Ovary (tissue), 9 donors: ENCODE results near the gene MMEL1. TPM values are rescaled to one million over a fixed set of nuclear protein-coding genes. Genes with fewer than 3 reads are reported as not detected.
A peak's percentile ranks its signal among the peaks of the same experiment; 100 is the strongest.

Experiments
- DNase-seq, 5 donors: peaks; one replicate each; pipeline ENCODE4 v3.0.0-alpha.2; 2019 to 2020
- H3K27ac ChIP-seq, 2 donors: fragments of 200-600 bp; one replicate each; pipeline versions ENCODE4 v1.5.1 to v1.8.0; 2019 to 2022
- H3K27me3 ChIP-seq: fragments of 200-600 bp; one replicate; pipeline ENCODE4 v1.8.0; 2022
- H3K36me3 ChIP-seq: fragments of 200-600 bp; sonication (generic); one replicate; pipeline ENCODE4 v1.5.1; 2019
- H3K4me1 ChIP-seq: one replicate; pipeline ENCODE4 v1.8.1; 2013; ENCODE audit warnings: mild to moderate bottlenecking, moderate library complexity; ENCODE audit not compliant: insufficient read depth
- H3K4me3 ChIP-seq: fragments of 200-600 bp; sonication (generic); one replicate; pipeline ENCODE4 v1.5.1; 2017
- H3K9me3 ChIP-seq, 2 donors: fragments of 200-600 bp in 1 of 2; sonication (generic) in 1 of 2; one replicate each; pipeline versions ENCODE4 v1.5.1 to v1.8.1; 2013 to 2019; ENCODE audit warnings: mild to moderate bottlenecking in 1 of 2, moderate library complexity in 1 of 2
- EP300 ChIP-seq: sonication (generic); formaldehyde crosslinking; IDR thresholded peaks from one replicate; pipeline ENCODE4 v1.6.1; 2017; ENCODE audit warnings: antibody characterized with exemption
- POLR2A ChIP-seq: fragments of 450-650 bp; IDR thresholded peaks from one replicate; pipeline ENCODE4 v1.6.1; 2017; ENCODE audit warnings: antibody characterized with exemption, mild to moderate bottlenecking, moderate library complexity
- WGBS, 3 donors: extraction: QIAGEN DNeasy Blood & Tissue Kit in 1 of 3; methylation state at CpG; one replicate each; pipeline versions ENCODE4 v1.1.5 to v1.1.7; 2013 to 2017; 5-methylcytosine and 5-hydroxymethylcytosine counted together
- intact Hi-C, 4 donors: fragments of 100-400 bp; cut with DNase I; formaldehyde crosslinking; loops; one replicate each; pipeline versions ENCODE4 v1.11.0 to v1.15.1; 2022 to 2023
- polyA plus RNA-seq, 2 donors: library from polyadenylated mRNA; stranded (reverse); fragments of 200-250 nt in 1 of 2; fragments of 350-450 nt in 1 of 2; fragmentation: Illumina TruSeq in 1 of 2; extraction: RNeasy Lipid Tissue Mini Kit (QIAGEN cat#74804) in 1 of 2; gene quantifications; one replicate each; pipeline ENCODE4 v1.2.3, GENCODE V29; 2013 to 2014
- total RNA-seq, 7 donors: library from RNA; depleted of rRNA in 2 of 7; stranded (reverse); fragments of >200 nt in 2 of 7; fragmentation: NEBNext Ultra II Directional in 3 of 7; extraction: Animal tissue kit (Norgen Biotek cat#: 25700) in 3 of 7; gene quantifications; one replicate each; pipeline versions ENCODE4 v1.1.0 to v1.2.4, GENCODE V29; 2016 to 2023
- TF ChIP-seq, protein P1 (sequence below), 3 donors: fragments of 450-650 bp in 2 of 3; fragments of 200-600 bp in 1 of 3; IDR thresholded peaks; one replicate each; pipeline versions ENCODE4 v1.5.1 to v1.8.0; 2016 to 2022; ENCODE audit warnings: antibody characterized with exemption in 3 of 3, mild to moderate bottlenecking in 1 of 3
- donor health status: DM: no; HTN: no; CAD: no; lungs with moderate emphysema.
- donor health status: DM: no; HTN: no; CAD: no.
- donor health status: Bipolar disorder and iron deficiency.
- donor health status: DM: yes; HTN: yes; CAD: no.
- donor health status: DM: no; HTN: no; CAD: no.
- donor health status: DM: yes; HTN: yes; CAD: no.

Gene MMEL1
- total and polyA plus RNA-seq, 9 donors, result 0.42 to 7.9 (median 1.1) TPM; not detected in 3

DNA sequence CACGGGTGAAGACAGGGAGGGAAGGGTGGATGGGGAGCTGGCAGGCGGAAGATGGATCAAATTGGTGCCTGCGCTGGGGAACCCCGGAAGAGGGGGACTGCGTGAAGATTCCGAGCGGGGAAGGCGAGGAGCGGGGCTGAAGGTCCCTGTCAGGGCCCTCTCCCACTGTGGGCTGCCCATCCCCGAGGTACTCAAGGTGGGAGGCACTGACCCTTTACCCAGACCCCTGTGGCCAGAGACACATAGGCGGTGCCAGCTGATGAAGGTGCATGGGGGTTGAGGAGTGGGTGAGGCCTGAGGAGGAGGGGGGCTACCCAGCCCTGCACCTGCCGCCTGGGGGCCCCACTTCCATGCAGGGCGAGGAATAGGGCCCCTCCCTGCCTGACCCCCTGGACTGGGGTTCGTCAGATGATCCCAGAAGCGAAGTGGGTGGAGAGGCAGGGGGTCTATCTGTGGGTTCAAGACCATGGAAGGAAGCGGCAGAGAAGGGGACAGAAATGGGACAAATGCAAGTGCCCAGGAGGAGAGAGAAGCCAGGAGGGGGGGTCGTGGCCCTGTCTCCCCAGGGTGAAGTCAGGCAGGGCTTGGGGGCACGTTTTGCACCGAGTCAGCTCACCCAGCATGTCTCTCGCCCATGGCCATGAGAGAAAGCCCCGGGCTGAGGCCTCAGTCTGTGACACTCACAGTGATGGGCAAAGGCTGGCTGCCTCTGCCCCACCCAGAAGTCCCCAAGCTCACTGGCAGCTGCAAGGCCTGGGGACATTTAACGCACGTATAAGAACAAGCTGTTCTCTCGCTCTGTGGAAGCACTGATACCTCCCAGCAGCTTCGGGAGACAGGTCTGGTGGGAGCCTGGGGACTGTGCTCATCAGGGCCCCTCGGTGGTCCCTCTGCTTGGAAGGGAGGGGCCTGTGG is 7.0 kb upstream of the MMEL1 start:
- TF ChIP-seq, protein P1, sequence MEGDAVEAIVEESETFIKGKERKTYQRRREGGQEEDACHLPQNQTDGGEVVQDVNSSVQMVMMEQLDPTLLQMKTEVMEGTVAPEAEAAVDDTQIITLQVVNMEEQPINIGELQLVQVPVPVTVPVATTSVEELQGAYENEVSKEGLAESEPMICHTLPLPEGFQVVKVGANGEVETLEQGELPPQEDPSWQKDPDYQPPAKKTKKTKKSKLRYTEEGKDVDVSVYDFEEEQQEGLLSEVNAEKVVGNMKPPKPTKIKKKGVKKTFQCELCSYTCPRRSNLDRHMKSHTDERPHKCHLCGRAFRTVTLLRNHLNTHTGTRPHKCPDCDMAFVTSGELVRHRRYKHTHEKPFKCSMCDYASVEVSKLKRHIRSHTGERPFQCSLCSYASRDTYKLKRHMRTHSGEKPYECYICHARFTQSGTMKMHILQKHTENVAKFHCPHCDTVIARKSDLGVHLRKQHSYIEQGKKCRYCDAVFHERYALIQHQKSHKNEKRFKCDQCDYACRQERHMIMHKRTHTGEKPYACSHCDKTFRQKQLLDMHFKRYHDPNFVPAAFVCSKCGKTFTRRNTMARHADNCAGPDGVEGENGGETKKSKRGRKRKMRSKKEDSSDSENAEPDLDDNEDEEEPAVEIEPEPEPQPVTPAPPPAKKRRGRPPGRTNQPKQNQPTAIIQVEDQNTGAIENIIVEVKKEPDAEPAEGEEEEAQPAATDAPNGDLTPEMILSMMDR (IDR thresholded peaks at IDR 0.05), result no peak
- TF ChIP-seq EP300 (no peak), POLR2A (no peak)
- Histone ChIP-seq H3K27ac (no peak overlapping the region), H3K4me1 (peaks cover 6% of the 10 kb centered on the region), H3K4me3 (no peak overlapping the region), H3K27me3 (no peaks in the 10 kb centered on the region), H3K36me3 (no peaks in the 10 kb centered on the region), H3K9me3 (peaks cover 0 to 6% of the 10 kb centered on the region in 2 donors)
- WGBS, 3 donors, result 56 to 70% (median 59%) methylated on average over 26 of the region's 26 CpGs
- DNase-seq, result peak in 1 of 5 donors; percentile 12
- intact Hi-C loops, result loop anchor here in 1 of 4 donors (10.0 kb wide), 1 partner anchor 225 kb away; the partner anchor contains the start of gene PEX10

GRCh38 chr1:2639203-2639602 is 6.4 kb upstream of the MMEL1 start:
- Histone ChIP-seq H3K27me3 (no peaks in the 10 kb centered on the region), H3K4me1 (peaks cover 7% of the 10 kb centered on the region), H3K4me3 (no peak overlapping the region), H3K36me3 (no peaks in the 10 kb centered on the region), H3K27ac (no peak overlapping the region), H3K9me3 (peaks cover 0 to 6% of the 10 kb centered on the region in 2 donors)
- whole genome bisulfite sequencing, 3 donors, result 23 to 51% (median 26%) methylated on average over 11 of the region's 11 CpGs
- intact Hi-C loops, result loop anchor here in 1 of 4 donors (10.0 kb wide), 1 partner anchor 224 kb away; the partner anchor contains the start of gene PEX10
- TF ChIP-seq POLR2A (no peak), EP300 (no peak)
- TF ChIP-seq, protein P1 (IDR thresholded peaks at IDR 0.05), result no peak
- peak in 1 of 5 donors; percentile 14 for DNase-seq

GRCh38 chr1:2638466-2639115 is 5.8 kb upstream of the MMEL1 start:
- Histone ChIP-seq H3K4me1 (peaks cover 13% of the 10 kb centered on the region), H3K4me3 (no peak overlapping the region), H3K9me3 (peaks cover 0 to 6% of the 10 kb centered on the region in 2 donors), H3K27me3 (no peaks in the 10 kb centered on the region), H3K27ac (no peak overlapping the region), H3K36me3 (no peaks in the 10 kb centered on the region)
- no peak for TF ChIP-seq EP300
- TF ChIP-seq, protein P1 (IDR thresholded peaks at IDR 0.05), result no peak
- no peak for TF ChIP-seq POLR2A
- WGBS, 3 donors, result 58 to 70% (median 68%) methylated on average over 16 of the region's 16 CpGs
- intact Hi-C loops, result loop anchor here in 1 of 4 donors (10.0 kb wide), 1 partner anchor 224 kb away; the partner anchor contains the start of gene PEX10
- DNase-seq, result peak in 1 of 5 donors; percentile 12

GRCh38 chr1:2637442-2638145 is 4.8 kb upstream of the MMEL1 start:
- intact Hi-C loops, result loop anchor here in 1 of 4 donors (10.0 kb wide), 1 partner anchor 223 kb away; the partner anchor contains the start of gene PEX10
- peaks cover 0 to 6% of the 10 kb centered on the region in 2 donors for H3K9me3 ChIP-seq
- peaks cover 20% of the 10 kb centered on the region for H3K4me1 ChIP-seq
- no peak overlapping the region for H3K4me3 ChIP-seq
- DNase-seq, result peak in 1 of 5 donors; percentile 13
- H3K27me3 ChIP-seq, result no peaks in the 10 kb centered on the region
- no peak overlapping the region for H3K27ac ChIP-seq
- no peaks in the 10 kb centered on the region for H3K36me3 ChIP-seq
- 52 to 70% (median 67%) methylated on average over 10 of the region's 10 CpGs for WGBS, 3 donors
- TF ChIP-seq EP300 (no peak), POLR2A (no peak)
- TF ChIP-seq, protein P1 (IDR thresholded peaks at IDR 0.05), result no peak
